CMK (cell line): ENCODE data around the gene P2RX2.

Experiments used
- DNase-seq: peaks from one replicate; pipeline ENCODE4 v3.0.0-alpha.2; 2010; ENCODE audit warnings: low read depth

P2RX2 gene

DNA sequence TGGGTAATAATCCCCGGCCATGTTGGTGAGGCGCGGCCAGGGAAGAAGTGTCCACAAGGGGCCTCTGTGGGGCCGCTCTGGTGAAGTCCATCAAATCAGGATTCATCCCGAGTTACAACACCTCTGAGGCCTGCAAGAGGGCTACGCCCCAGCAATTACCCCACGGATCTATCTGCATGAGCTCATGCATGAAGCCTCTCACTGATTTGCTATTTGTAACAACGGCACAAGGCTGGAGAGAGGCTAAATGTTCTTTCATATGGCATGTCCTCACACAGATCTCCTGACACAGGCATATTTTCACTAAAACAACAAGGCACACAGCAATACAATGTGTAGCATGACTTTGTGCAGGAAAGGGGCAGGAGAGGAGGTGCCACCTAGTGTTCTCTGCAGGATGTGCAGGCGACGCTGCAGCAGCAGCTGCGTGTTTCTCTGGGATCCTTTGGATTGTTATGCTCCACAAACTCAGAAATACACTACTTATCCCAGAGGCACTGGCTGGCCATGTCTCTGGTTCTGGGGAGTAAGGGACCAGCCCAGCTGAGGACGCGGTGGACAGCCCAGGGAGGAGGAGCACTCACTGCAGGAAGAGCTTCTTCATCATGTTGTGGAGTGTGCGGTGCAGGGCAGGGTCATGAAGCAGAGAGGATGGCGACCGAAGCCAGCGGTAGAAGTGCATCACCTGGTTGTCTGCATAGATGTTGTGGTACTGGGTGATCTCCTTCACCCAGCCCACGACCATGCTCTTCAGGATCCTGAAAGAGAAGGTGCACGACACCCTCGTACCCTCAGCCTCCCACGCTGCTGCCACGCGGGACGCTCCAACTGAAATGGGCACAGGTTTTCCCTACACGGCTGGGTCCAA is 20.2 kb downstream of the P2RX2 start:
- DNase-seq = no peak

DNA sequence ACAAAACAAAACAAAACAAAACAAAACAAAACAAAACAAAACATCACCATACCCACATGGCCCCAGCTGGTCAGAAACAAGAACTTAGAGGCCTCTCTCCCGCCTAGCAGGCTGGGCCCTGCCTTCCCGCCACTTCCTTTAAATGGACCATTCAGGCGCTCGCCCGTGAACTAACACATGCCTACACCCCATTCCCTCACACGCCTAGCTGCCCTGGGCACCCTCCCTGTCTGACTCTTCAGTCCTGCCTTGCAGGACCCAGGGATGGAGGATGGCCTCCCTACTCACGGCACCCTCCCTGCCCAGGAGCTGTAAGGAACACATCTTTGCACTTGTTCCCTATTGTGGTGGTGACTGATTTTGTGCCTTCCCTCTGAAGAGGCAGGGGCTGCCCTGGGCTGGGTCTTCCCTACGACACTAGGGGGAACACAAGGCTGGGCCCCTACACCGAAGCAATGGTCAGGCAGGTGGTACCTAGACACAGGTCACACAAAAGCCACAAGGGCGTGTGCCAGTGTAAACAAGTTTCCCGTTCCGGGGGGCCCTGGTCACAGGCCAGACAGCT is 21.5 kb downstream of the P2RX2 start:
- DNase-seq = no peak

DNA sequence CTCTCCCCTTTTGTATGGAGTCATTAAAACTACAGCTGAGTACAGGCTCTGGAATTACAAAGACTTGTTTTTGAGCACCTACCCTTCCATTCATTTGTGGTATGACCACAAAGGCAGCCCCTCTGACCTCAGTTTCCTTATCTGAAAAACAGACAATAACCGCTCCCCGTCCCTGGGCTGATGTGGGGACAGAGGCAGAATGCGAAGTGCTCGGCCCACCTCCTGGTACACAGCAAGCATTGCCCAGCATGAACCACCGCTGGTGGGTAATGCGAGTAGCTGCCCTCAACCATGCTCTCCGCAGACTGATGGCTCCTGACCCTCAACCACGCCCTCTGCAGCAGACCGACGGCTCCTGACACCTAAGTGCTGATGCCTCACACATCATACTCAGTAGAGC is 22.4 kb downstream of the P2RX2 start:
- peak; percentile 67 for DNase-seq

DNA sequence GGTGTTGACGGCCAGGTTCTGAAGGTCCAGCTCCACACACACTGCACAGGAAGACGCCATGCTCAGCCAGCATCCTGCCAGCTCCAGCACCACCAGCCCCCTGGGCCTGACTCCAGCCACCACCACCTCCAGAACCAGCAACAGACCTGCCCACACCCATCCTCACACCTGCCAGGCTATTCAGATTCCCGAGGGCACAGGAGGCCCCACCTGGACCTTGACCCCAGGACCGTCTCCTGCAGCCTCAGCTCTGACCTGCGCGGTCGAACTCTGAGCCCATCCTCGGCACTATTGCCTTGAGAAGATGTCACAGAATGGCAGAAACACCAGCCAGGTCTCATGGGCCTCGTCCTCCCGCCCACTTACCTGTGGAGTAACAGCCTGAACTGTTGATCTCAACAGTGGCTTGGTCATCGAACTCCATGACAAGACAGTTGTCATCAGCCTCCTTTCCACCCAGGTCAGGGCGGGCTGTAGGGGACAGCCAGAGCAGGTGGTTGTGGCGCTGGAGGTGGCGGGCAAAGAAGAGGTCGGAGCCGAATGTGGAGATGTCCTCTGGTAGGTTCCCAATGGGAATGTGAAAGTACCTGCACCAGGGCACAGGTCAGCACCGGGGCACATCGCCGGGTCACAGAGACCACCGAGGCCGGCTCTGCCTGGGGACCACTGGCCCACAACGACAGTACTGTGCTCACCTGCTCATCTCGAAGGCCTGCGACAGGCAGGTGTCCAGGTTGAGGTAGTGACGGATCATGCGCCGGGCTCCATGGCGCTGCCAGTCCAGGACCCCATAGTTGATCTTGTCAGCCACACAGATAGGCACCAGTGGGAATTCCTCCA is 23.5 kb downstream of the P2RX2 start:
- DNase-seq = no peak

DNA sequence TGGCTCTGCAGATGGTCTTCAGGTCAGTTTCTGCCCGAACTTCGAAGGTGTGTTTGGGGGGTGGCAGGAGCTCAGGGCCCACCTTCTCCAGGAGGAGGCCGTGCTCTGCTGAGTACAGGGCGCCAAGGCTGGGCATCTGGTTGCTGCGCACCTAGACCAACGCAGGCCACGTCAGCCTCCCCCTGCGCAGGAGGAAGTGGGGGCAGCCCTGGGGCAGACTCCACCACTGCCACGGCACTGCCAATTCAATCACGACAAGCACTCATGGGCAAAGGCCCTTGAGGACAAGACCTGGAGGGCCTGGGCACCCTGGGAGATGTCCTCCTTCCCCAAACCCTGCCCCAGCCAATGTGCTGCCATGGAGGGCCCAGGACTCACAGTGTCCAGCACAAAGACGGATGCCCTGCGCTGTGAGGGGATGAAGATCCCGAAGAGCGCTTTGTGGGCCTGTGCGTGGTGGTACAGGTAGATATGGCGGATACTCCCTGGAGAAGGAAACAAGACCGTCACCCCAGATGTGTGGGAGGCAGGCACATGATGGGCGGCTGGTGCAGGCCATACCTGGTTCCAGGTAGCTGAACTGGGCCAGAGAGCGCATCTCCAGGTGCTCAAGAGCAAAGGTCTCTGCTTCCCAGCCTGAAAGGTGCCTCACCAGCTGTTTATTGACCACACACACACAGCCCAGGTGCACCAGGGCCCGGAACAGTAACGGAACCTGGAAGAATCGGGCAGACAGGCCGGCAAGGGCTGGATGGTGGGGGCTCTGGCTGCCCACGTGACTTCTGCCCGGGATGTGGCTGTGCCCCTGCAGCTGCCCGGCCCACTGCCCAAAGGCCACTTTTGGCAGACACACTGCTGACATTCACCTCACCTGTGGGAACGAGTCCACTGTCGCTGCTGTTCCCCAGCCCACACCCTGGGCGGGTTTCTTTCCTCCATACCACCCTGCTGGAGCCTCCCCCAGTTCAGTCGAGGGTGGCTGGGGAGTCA is 24.6 kb downstream of the P2RX2 start:
- DNase-seq = no peak

DNA sequence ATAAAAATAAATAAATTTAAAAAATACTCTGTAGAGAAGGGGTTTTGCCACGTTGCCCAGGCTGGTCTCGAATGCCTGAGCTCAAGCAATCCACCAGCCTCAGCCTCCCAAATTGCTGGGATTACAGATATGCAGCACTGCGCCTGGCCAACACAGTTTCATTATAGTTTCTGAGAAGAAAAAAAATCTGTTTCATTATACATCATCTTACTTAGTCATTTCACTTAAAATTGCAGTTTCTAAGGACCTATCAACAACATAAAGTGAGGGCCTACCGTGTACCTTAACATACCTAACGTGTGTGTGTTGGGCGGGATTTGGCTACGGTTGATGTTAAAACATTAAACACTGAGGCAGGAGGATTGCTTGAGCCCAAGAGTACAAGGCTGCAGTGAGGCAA is 28.3 kb downstream of the P2RX2 start:
- no peak for DNase-seq

DNA sequence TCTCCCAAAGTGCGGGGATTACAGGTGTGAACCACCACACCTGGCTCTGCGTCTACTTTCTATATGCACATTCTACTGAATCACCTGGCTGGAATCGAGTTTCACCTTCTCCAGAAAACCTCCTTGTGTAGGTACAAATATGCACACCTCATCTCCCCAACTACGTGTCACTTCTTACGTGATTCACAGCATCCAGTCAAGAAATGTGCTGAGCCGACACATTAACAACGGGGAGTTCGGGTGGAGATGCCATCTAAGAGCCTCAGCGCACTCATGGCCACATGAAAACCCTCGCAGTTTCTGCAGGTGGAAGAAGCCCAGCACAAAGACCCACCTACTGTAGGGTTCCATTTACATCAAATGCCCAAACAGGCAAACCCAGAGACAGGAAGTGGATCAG is 29.3 kb downstream of the P2RX2 start:
- DNase-seq = no peak

DNA sequence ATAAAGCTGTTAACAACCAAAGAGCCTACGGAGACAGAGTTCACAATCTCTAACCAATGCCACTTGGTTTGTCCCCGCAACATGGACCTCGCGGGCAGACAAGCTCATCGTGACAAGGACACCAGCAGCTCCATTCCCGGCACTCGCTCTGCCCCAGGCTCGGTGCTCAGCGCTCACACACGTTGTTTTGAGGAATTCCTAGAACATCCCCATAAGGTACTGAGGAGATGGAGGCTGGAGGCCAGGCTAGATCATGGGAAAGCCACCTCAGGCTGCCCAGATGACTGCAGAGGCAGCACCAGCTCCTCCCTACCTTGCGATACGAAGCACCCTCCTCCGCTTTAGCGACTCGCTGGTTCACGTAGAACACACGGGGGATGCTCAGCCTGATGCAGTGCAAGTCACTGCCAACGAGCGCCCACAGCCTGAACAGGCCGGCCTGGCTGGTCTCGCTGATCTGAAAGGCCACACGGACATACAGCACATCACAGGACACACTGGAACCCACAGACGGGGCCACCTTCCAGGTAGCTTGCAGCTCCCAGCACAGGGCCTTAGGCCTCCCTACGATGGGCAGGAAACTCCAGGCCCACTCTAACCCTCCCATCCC is 30.1 kb downstream of the P2RX2 start:
- no peak for DNase-seq

DNA sequence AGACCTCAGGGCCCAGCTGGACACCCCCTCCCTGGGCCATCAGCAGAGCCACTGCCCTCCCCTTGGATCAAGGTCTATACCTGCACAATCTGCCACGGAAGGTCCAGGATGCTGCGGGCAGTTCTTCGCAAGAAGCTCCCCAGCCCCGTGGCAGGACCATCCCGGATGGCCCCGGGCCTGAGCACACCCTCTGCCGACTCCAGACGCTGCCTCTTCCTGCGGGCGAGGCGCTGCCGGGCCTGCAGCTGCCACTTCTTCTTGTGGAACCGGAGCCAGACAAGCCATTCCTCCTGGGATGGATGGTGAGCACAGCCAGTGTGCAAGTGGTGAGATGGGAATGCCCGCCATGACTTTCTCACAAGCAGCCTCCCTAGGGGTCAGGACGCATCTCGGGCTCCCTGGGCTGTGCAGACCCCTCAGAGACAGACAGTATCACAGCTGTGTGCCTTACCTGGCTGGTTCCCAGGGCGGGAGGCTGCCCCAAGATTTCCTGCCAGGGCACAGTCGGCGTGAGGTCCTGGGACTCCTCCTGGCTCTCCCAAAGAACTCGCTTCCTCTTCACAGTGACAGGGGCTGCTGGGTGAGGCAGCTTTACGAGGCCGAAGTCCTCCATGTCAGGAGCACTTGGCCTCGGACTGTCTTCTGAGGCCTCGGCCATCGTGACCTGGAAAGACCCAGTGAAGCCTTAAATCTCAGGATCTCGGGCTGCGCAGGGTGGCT is 30.8 kb downstream of the P2RX2 start:
- no peak for DNase-seq

DNA sequence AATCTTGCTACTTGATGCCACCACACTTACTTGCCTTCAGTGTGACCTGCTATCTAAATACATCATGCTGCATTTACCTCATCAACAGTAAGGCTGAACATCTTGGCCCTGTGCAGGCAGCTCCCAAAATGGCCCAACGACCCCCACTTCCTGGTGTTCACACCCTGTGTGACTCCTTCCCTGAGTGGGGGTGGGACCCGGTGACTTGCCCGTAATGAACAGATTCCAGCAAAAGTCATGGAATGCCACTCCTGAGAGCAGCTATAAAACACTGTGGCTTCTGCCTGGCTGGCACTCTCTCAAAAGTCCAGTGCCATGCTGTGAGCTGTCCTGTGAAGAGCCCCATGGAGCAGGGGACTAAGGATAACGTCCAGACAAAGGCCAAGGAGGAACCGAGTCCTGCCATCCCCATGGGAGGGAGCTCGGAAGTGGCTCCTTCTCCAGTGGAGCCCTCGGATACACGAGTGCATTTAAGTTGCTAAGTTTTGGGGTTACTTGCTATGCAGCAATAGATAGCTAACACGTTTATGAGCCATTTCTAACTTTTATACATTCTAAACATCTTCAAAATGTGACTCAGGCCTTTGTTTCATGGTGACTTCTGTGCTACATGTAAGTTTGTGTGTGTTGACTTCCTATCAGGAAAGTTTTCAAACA is 33.0 kb downstream of the P2RX2 start:
- DNase-seq = no peak

DNA sequence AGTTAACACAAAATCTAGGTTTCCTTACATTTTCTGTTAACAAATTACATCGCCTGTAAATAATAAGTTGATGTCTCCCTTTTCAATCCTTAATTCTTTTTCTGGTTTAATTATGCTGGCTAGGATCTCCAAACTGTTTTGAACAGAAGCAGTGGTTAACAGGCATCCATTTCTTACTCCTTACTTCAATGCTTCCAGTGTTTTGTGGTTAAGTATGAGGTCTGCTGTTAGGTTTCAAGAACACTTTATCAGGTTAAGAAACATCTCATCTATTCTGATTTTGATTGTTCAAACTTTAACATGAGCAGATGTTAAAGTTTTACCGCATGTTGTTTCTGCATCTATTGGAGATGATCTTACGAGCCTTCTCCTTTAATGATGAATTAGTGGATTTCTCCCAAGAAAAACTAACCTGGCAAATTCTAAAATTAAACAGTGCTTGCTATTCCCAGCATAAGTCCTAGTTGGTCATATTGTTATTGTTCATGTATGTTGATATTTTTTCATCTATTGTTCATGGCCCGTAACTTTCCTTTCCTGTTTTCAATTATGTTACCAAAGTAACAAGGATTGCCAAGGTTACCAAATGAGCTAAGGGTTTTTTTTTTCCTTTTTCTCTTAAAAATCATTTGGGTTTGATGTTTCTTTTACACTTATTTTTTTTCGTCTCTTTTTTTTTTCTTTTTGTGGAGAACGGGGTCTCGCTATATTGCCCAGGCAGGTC is 35.2 kb downstream of the P2RX2 start:
- DNase-seq = no peak

DNA sequence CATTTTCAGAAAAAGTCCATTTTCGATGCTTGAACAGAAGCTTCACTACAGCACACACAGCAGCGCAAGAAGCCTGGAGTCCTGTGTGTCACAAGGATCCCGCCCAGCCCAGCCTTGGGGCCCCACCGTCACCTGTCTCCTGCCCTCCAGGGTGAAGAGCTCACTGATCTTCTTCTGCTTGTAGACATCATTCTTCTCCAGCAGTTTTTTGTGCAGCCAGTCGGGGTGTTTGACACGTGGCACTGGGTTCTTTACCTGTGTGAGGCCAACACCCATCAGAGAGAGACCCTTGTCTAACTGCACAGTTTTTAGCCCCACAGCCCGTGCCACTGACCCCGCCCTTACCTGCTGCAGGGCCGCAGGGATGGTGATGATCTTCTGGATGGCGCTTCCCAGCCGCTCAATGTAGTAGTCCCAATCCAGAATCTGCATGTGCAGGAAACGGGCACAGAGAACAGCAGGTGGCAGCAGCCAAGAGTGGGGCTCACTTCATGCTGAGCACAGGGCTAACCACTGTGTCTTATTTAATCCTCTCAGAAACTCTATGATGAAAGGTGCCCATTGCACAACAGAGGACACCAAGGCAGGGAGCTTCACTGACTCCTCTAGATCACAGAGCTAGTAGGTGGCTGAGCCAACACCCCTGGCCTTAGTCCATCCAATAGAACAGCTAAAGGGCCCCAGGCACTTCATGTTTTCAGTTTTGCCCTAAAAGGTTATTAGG is 38.6 kb downstream of the P2RX2 start:
- DNase-seq = no peak

DNA sequence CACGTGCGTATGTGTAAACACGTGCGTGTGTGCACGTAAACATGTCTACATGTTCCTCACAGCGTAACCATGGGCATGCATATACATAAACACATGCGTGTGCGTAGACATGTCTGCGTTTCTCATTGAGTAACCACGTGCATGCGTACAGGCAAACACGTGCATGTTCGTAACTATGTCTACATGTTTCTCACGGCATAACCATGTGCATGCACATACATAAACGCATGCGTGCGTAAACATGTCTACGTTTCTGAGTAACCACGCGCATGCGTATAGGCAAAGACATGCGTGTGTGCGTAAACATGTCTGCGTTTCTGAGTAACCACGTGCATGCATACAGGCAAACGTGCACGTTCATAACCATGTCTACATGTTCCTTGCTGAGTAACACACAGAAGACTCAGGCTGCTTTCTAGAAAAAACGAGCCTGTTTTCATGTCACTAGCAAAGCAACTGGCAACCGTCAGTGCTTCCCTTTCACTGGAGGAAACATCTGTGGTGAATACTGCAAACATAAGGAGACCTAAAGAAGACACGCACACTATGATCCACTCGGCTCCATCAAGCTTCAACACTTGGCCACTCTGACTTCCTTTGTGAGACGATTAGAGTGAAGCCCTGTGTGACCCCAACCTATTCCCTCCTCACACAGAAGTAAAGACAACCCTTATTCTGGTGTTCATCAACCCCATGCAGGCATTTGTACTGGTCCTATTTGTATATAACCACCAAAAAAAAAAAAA is 39.7 kb downstream of the P2RX2 start:
- DNase-seq = peak; percentile 51

DNA sequence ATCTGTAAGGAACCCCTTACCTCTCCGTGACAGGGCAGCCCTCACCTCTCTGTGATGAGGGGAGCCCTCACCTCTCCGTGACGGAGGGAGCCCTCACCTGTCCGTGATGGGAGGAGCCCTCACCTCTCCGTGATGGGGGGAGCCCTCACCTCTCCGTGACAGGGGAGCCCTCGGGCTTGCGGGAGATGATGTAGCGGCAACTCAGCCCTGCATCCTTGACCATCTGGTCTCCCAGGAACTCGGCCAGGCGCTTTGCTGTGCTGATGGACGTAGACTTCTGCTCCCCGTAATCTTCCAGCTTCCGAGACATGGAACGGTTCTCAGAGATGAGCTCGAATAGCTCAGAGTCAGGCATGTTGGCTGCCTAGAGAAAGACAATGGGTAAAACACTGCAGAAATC is 40.6 kb downstream of the P2RX2 start:
- DNase-seq = no peak

DNA sequence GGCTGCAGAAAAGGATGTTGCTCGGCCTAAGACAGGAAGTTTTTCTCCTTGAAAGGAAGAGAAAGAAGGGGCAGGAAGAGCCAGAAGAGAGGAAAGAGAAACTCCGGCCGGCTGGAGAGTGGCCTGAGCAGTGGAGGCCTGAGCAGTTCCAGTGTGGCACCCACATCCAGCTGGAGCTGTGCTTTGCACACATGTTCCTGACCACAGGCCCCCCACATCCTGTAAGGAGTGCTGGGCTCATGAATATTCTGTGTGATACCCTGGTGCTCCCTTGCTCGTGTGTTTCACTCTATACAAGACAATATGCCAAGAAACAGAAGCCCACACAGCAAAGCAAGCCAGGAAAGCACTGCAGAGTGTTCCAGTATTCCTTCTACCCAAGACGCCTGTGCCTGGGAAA is 41.5 kb downstream of the P2RX2 start:
- DNase-seq = peak; percentile 36

DNA sequence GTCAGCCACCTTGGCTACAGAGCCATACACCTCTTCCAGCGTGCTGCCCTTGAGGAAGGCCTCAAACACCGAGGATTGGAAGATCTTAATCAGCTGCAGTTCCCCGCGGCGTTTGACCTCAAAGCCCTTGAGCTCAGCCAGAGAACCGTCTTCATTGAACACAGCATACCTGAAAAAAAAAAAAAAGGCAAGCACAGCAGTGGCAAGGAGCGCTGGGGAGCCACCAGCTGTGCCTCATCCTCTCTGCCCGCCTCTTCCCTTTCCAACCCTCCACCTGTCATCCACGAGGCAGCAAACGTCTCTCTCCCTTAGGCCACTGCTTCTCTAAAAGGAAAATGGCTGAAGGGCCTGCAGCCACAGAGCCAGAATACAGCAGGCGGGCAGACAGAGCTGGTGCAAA is 42.4 kb downstream of the P2RX2 start:
- no peak for DNase-seq

DNA sequence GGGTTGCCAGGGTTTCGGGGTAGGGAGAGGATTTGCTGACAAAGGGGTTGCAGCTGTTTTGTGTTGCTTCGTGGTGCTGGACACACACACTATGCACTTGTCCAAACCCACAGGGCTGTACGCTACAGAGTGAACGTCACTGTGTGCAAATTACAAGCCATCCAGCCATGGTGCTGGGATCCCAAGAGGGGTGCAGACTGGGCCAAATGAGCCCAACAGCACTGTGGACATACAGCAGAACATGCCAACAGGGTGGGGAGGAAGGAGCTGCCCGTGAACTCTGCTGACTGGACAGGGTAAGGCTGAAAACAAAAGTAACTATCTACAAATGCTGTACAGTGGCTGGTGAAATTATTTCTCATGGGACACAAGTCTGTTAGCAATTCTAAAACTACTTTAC is 43.4 kb downstream of the P2RX2 start:
- DNase-seq = no peak
